Liver (tissue), 9 donors: ENCODE results near the gene LSAMP. TPM values are rescaled to one million over a fixed set of nuclear protein-coding genes. Genes with fewer than 3 reads are reported as not detected.

Experiments used
- DNase-seq: peaks from one replicate; pipeline ENCODE4 v3.0.0-alpha.2; 2017; ENCODE audit warnings: low spot score
- H3K27ac ChIP-seq, 2 donors: one replicate each; pipeline ENCODE4 v1.7.0; 2013; ENCODE audit warnings: inconsistent platforms in 2 of 2, low read length in 2 of 2, control low read depth in 1 of 2, low read depth in 1 of 2, mild to moderate bottlenecking in 1 of 2
- H3K27me3 ChIP-seq, 4 donors: one replicate each; pipeline versions ENCODE4 v1.6.1 to v1.7.0; 2013; ENCODE audit warnings: low read length in 3 of 4, inconsistent platforms in 1 of 4, mild to moderate bottlenecking in 1 of 4, moderate library complexity in 1 of 4; ENCODE audit not compliant: control insufficient read depth in 4 of 4, insufficient read depth in 4 of 4
- H3K36me3 ChIP-seq, 4 donors: one replicate each; pipeline versions ENCODE4 v1.6.1 to v1.7.0; 2013; ENCODE audit warnings: low read length in 3 of 4, mild to moderate bottlenecking in 3 of 4, low read depth in 1 of 4, moderate library complexity in 1 of 4; ENCODE audit not compliant: control insufficient read depth in 4 of 4, insufficient read depth in 3 of 4
- H3K4me1 ChIP-seq, 4 donors: one replicate each; pipeline versions ENCODE4 v1.6.1 to v1.7.0; 2013; ENCODE audit warnings: low read length in 3 of 4, mild to moderate bottlenecking in 3 of 4, moderate library complexity in 1 of 4; ENCODE audit not compliant: control insufficient read depth in 4 of 4, insufficient read depth in 4 of 4
- H3K4me3 ChIP-seq, 3 donors: one replicate each; pipeline versions ENCODE4 v1.6.1 to v1.7.0; 2013; ENCODE audit warnings: low read length in 3 of 3, control low read depth in 1 of 3, low read depth in 1 of 3, mild to moderate bottlenecking in 1 of 3
- H3K9ac ChIP-seq, 2 donors: one replicate each; pipeline ENCODE4 v1.7.0; 2013; ENCODE audit warnings: low read length in 2 of 2, mild to moderate bottlenecking in 2 of 2, moderate library complexity in 2 of 2, control low read depth in 1 of 2, low read depth in 1 of 2
- H3K9me3 ChIP-seq, 4 donors: one replicate each; pipeline versions ENCODE4 v1.6.1 to v1.7.0; 2013; ENCODE audit warnings: low read length in 3 of 4; ENCODE audit not compliant: control insufficient read depth in 4 of 4
- EGR1 ChIP-seq, 2 donors: IDR thresholded peaks; 2 replicates each; pipeline ENCODE4 v1.6.1; 2016 to 2018; ENCODE audit warnings: antibody characterized with exemption in 2 of 2, low read depth in 2 of 2
- FOXA1 ChIP-seq: IDR thresholded peaks from 2 replicates; pipeline ENCODE4 v1.6.1; 2016; ENCODE audit warnings: antibody characterized with exemption
- HNF4A ChIP-seq, 2 donors: conservative IDR thresholded peaks; 2 replicates each; pipeline ENCODE4 v1.6.1; 2016; ENCODE audit warnings: antibody characterized with exemption in 2 of 2, mild to moderate bottlenecking in 2 of 2
- HNF4G ChIP-seq: IDR thresholded peaks from 2 replicates; pipeline ENCODE4 v1.6.1; 2016; ENCODE audit warnings: antibody characterized with exemption
- JUND ChIP-seq, 2 donors: IDR thresholded peaks; 2 replicates each; pipeline ENCODE4 v1.6.1; 2016; ENCODE audit warnings: antibody characterized with exemption in 2 of 2
- NR2F2 ChIP-seq: IDR thresholded peaks from 2 replicates; pipeline ENCODE4 v1.6.1; 2016; ENCODE audit warnings: antibody characterized with exemption
- RAD21 ChIP-seq, 2 donors: IDR thresholded peaks; 2 replicates each; pipeline ENCODE4 v1.6.1; 2016; ENCODE audit warnings: antibody characterized with exemption in 2 of 2, mild to moderate bottlenecking in 2 of 2
- RXRA ChIP-seq, 2 donors: IDR thresholded peaks; 2 replicates each; pipeline ENCODE4 v1.6.1; 2017 to 2018; ENCODE audit warnings: antibody characterized with exemption in 2 of 2, mild to moderate bottlenecking in 1 of 2
- SP1 ChIP-seq: IDR thresholded peaks from 2 replicates; pipeline ENCODE4 v1.6.1; 2018; ENCODE audit warnings: antibody characterized with exemption, mild to moderate bottlenecking
- TAF1 ChIP-seq: conservative IDR thresholded peaks from 2 replicates; pipeline ENCODE4 v1.6.1; 2016; ENCODE audit warnings: antibody characterized with exemption, mild to moderate bottlenecking
- YY1 ChIP-seq: IDR thresholded peaks from 2 replicates; pipeline ENCODE4 v1.6.1; 2016; ENCODE audit warnings: antibody characterized with exemption, mild to moderate bottlenecking
- WGBS: extraction: QIAGEN DNeasy Blood & Tissue Kit; methylation state at CpG from one replicate; pipeline ENCODE4 v1.1.7; 2013; 5-methylcytosine and 5-hydroxymethylcytosine counted together
- polyA plus RNA-seq, 2 donors: library from polyadenylated mRNA; stranded (reverse) in 1 of 2; unstranded in 1 of 2; fragments of 200-250 nt in 1 of 2; fragments of >200 nt in 1 of 2; fragmentation: Nextera tagmentation in 1 of 2; extraction: Ambion mirVana in 1 of 2; gene quantifications; one replicate each; pipeline versions ENCODE4 v1.2.1 to v1.2.3, GENCODE V29; 2013 to 2015
- total RNA-seq, 2 donors: library from RNA; depleted of rRNA; stranded (reverse); fragments of >200 nt; gene quantifications; one replicate each; pipeline ENCODE4 v1.2.3, GENCODE V29; 2014
- TF ChIP-seq, protein P1 (sequence below): IDR thresholded peaks from 2 replicates; pipeline ENCODE4 v1.6.1; 2016; ENCODE audit warnings: antibody characterized with exemption
- TF ChIP-seq, protein P2 (sequence below): fragments of 150-350 bp; IDR thresholded peaks from 2 replicates; pipeline ENCODE4 v1.5.1; 2017; ENCODE audit warnings: improper control_type of control experiment, low read depth, low read length; ENCODE audit not compliant: missing input control
- TF ChIP-seq, protein P3 (sequence below): IDR thresholded peaks from 2 replicates; pipeline ENCODE4 v1.6.1; 2016; ENCODE audit warnings: antibody characterized with exemption
- TF ChIP-seq, protein P4 (sequence below): IDR thresholded peaks from 2 replicates; pipeline ENCODE4 v1.6.1; 2016; ENCODE audit warnings: antibody characterized with exemption
- TF ChIP-seq, protein P5 (sequence below): IDR thresholded peaks from 2 replicates; pipeline ENCODE4 v1.6.1; 2016; ENCODE audit warnings: antibody characterized with exemption, mild to moderate bottlenecking
- donor health status: healthy.
- donor health status: healthy.
- donor health status: healthy.
- donor health status: healthy.
- donor health status: healthy.

Gene LSAMP
- total and polyA plus RNA-seq, 4 donors: 0.01 to 0.17 (median 0.06) TPM

DNA sequence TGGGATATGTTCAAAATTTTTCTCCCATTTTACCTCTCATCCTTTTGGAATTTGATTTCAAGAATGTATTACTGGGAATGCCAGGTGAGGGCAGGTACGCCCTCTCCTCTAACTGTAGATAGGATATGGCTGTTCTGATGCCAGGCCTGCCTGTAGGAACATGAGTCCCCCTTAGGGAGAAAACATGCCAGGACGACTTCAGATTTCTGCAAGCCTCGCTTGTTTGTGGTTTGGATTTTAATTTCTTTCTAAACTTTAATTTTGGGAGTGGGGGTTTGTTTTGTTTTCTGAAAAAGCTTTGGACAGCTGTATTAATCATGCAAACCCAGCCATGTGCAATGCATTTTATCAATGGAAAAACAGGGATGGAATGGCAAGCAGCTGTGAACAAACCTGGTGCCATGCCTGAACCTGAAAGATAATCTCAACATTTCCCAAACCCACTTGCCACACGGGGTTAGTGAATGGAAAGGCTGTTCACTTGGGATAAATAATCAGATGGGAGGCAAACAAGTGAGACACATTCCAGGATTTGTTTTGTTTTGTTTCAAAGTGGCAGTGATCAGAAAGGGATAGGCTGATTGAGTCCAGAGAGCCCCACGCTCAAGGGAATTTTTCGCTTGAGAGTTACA, 614.4 kb downstream of the LSAMP start:
- TF ChIP-seq HNF4A (conservative IDR thresholded peaks at IDR 0.05) (no peak), YY1 (no peak), FOXA1 (no peak), HNF4G (no peak), RXRA (IDR thresholded peaks at IDR 0.05) (no peak)
- TF ChIP-seq, protein P1, sequence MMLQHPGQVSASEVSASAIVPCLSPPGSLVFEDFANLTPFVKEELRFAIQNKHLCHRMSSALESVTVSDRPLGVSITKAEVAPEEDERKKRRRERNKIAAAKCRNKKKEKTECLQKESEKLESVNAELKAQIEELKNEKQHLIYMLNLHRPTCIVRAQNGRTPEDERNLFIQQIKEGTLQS: no peak
- H3K36me3 ChIP-seq: no peaks in the 10 kb centered on the region
- H3K27ac ChIP-seq: no peak overlapping the region
- H3K4me1 ChIP-seq: no peaks in the 10 kb centered on the region
- H3K27me3 ChIP-seq: no peaks in the 10 kb centered on the region
- WGBS: 76% methylated on average over 6 of the region's 6 CpGs
- no peak overlapping the region for H3K4me3 ChIP-seq
- no peak overlapping the region for H3K9ac ChIP-seq
- DNase-seq: no peak
- no peaks in the 10 kb centered on the region for H3K9me3 ChIP-seq

DNA sequence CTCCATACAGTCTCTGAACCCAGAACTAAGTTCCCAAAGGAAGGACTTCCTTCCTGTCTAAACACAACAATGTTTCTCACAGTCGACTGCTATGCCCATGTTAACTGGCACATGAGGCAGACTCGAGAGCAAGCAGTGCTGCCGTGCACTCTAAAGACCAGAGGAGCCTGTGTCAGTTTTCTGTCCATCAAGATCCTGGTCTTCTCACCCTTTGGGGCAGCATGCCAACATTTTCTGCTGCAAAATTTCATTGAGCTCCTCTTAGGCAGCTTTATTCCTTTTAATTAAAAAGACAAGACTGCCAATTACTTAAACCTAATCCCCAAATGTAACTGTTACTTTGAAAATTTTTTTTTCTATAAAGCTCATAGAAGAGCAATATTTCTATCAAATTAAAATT, 616.9 kb downstream of the LSAMP start:
- no peaks in the 10 kb centered on the region for H3K36me3 ChIP-seq
- 44% methylated on average over 3 of the region's 3 CpGs for WGBS
- no peak for DNase-seq
- no peak overlapping the region for H3K9ac ChIP-seq
- H3K4me1 ChIP-seq: no peaks in the 10 kb centered on the region
- H3K27ac ChIP-seq: no peak overlapping the region
- H3K9me3 ChIP-seq: no peaks in the 10 kb centered on the region
- TF ChIP-seq, protein P2, sequence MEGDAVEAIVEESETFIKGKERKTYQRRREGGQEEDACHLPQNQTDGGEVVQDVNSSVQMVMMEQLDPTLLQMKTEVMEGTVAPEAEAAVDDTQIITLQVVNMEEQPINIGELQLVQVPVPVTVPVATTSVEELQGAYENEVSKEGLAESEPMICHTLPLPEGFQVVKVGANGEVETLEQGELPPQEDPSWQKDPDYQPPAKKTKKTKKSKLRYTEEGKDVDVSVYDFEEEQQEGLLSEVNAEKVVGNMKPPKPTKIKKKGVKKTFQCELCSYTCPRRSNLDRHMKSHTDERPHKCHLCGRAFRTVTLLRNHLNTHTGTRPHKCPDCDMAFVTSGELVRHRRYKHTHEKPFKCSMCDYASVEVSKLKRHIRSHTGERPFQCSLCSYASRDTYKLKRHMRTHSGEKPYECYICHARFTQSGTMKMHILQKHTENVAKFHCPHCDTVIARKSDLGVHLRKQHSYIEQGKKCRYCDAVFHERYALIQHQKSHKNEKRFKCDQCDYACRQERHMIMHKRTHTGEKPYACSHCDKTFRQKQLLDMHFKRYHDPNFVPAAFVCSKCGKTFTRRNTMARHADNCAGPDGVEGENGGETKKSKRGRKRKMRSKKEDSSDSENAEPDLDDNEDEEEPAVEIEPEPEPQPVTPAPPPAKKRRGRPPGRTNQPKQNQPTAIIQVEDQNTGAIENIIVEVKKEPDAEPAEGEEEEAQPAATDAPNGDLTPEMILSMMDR: no peak
- TF ChIP-seq EGR1 (IDR thresholded peaks at IDR 0.05; ENCODE audit: low read depth in 2 of 2) (no peak), JUND (IDR thresholded peaks at IDR 0.05) (no peak), RAD21 (IDR thresholded peaks at IDR 0.05) (no peak), TAF1 (no peak), SP1 (no peak), RXRA (IDR thresholded peaks at IDR 0.05) (no peak), HNF4A (conservative IDR thresholded peaks at IDR 0.05) (no peak), YY1 (no peak)
- TF ChIP-seq, protein P1: no peak
- TF ChIP-seq, protein P3, sequence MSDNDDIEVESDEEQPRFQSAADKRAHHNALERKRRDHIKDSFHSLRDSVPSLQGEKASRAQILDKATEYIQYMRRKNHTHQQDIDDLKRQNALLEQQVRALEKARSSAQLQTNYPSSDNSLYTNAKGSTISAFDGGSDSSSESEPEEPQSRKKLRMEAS: no peak
- no peaks in the 10 kb centered on the region for H3K27me3 ChIP-seq
- no peak overlapping the region for H3K4me3 ChIP-seq

DNA sequence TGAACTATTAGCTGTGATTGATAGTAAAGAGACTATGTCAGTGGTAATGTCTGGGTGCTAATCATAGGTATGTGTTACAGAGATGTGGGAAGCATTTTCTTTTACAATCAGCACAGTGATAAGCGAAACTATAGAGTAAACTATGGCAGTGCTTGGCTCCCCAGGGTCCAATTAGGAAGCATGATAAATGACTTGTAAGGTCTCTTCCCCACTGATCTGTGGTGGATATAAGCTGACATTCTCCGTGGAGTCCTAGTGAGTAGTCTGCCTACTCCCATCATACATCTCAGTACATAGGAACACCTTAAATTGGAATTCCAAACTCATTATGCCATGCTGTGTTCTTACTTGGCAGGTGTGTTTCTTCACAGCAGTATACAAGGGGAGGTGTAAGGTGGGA, 617.8 kb downstream of the LSAMP start:
- DNase-seq: no peak
- Histone ChIP-seq H3K27me3 (no peaks in the 10 kb centered on the region), H3K4me1 (no peaks in the 10 kb centered on the region), H3K27ac (no peak overlapping the region), H3K9ac (no peak overlapping the region), H3K4me3 (no peak overlapping the region), H3K36me3 (no peaks in the 10 kb centered on the region), H3K9me3 (no peaks in the 10 kb centered on the region)
- TF ChIP-seq, protein P4, sequence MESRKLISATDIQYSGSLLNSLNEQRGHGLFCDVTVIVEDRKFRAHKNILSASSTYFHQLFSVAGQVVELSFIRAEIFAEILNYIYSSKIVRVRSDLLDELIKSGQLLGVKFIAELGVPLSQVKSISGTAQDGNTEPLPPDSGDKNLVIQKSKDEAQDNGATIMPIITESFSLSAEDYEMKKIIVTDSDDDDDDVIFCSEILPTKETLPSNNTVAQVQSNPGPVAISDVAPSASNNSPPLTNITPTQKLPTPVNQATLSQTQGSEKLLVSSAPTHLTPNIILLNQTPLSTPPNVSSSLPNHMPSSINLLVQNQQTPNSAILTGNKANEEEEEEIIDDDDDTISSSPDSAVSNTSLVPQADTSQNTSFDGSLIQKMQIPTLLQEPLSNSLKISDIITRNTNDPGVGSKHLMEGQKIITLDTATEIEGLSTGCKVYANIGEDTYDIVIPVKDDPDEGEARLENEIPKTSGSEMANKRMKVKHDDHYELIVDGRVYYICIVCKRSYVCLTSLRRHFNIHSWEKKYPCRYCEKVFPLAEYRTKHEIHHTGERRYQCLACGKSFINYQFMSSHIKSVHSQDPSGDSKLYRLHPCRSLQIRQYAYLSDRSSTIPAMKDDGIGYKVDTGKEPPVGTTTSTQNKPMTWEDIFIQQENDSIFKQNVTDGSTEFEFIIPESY: no peak
- TF ChIP-seq FOXA1 (no peak), NR2F2 (no peak), YY1 (no peak), HNF4A (conservative IDR thresholded peaks at IDR 0.05) (no peak), SP1 (no peak), EGR1 (IDR thresholded peaks at IDR 0.05; ENCODE audit: low read depth in 2 of 2) (no peak), HNF4G (no peak)
- TF ChIP-seq, protein P1: no peak
- TF ChIP-seq, protein P5, sequence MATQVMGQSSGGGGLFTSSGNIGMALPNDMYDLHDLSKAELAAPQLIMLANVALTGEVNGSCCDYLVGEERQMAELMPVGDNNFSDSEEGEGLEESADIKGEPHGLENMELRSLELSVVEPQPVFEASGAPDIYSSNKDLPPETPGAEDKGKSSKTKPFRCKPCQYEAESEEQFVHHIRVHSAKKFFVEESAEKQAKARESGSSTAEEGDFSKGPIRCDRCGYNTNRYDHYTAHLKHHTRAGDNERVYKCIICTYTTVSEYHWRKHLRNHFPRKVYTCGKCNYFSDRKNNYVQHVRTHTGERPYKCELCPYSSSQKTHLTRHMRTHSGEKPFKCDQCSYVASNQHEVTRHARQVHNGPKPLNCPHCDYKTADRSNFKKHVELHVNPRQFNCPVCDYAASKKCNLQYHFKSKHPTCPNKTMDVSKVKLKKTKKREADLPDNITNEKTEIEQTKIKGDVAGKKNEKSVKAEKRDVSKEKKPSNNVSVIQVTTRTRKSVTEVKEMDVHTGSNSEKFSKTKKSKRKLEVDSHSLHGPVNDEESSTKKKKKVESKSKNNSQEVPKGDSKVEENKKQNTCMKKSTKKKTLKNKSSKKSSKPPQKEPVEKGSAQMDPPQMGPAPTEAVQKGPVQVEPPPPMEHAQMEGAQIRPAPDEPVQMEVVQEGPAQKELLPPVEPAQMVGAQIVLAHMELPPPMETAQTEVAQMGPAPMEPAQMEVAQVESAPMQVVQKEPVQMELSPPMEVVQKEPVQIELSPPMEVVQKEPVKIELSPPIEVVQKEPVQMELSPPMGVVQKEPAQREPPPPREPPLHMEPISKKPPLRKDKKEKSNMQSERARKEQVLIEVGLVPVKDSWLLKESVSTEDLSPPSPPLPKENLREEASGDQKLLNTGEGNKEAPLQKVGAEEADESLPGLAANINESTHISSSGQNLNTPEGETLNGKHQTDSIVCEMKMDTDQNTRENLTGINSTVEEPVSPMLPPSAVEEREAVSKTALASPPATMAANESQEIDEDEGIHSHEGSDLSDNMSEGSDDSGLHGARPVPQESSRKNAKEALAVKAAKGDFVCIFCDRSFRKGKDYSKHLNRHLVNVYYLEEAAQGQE: no peak
- 78% methylated on average over 2 of the region's 2 CpGs for WGBS
